HUES64 (cell line): ENCODE measurements around the gene CARD6.
"Not testable (repeated sequence)": the region's sequence is repeated elsewhere in the genome, so short reads cannot be mapped to it uniquely, and the experiment has no call there.

ENCODE experiments used
- H3K27ac ChIP-seq: 2 replicates; pipeline ENCODE4 v1.7.0; 2013; ENCODE audit warnings: low read depth, low read length, inconsistent platforms
- H3K27me3 ChIP-seq: 2 replicates; pipeline ENCODE4 v1.6.1; 2013; ENCODE audit warnings: mild to moderate bottlenecking, low read length; ENCODE audit not compliant: insufficient read depth
- H3K36me3 ChIP-seq: 2 replicates; pipeline ENCODE4 v1.6.1; 2013; ENCODE audit warnings: mild to moderate bottlenecking, low read length; ENCODE audit not compliant: insufficient read depth
- H3K4me1 ChIP-seq: 2 replicates; pipeline ENCODE4 v1.6.1; 2013; ENCODE audit warnings: mild to moderate bottlenecking, low read length, moderate library complexity; ENCODE audit not compliant: insufficient read depth
- H3K4me3 ChIP-seq: 2 replicates; pipeline ENCODE4 v1.5.1; 2013; ENCODE audit warnings: mild to moderate bottlenecking, low read length, moderate library complexity
- H3K9ac ChIP-seq: 2 replicates; pipeline ENCODE4 v1.6.1; 2013; ENCODE audit warnings: mild to moderate bottlenecking, low read depth, low read length
- H3K9me3 ChIP-seq: 2 replicates; pipeline ENCODE4 v1.6.1; 2013; ENCODE audit warnings: low read depth, low read length; ENCODE audit not compliant: insufficient read depth
- WGBS: fragments of 150-250, 120-280 bp; methylation state at CpG from one replicate; pipeline ENCODE4 v1.1.7; 2013; ENCODE audit warnings: missing lambda C conversion rate; 5-methylcytosine and 5-hydroxymethylcytosine counted together

CARD6 gene

GRCh38 chr5:40877371-40877988 lies 36.3 kb downstream of the CARD6 start:
- H3K9ac ChIP-seq: no peak overlapping the region
- H3K9me3 ChIP-seq: peaks cover 16% of the 10 kb centered on the region; the same call in 1 of the 2 replicates
- no peaks in the 10 kb centered on the region for H3K27me3 ChIP-seq
- H3K27ac ChIP-seq: no peak overlapping the region
- 95% methylated on average over 6 of the region's 6 CpGs for WGBS
- H3K4me1 ChIP-seq: no peaks in the 10 kb centered on the region
- no peaks in the 10 kb centered on the region for H3K36me3 ChIP-seq
- H3K4me3 ChIP-seq: no peak overlapping the region

GRCh38 chr5:40879163-40879942 lies 38.2 kb downstream of the CARD6 start:
- Histone ChIP-seq H3K36me3 (no peaks in the 10 kb centered on the region), H3K4me1 (no peaks in the 10 kb centered on the region), H3K9me3 (peaks cover 19% of the 10 kb centered on the region; the same call in 1 of the 2 replicates), H3K27me3 (no peaks in the 10 kb centered on the region), H3K9ac (no peak overlapping the region), H3K4me3 (no peak overlapping the region), H3K27ac (no peak overlapping the region)
- WGBS: 61% methylated on average over 5 of the region's 10 CpGs

- H3K27ac ChIP-seq: no peak overlapping the region
- 92% methylated on average over 4 of the region's 4 CpGs for WGBS
These were observed 41.1 kb downstream of the CARD6 start for GRCh38 chr5:40882291-40882690.

GRCh38 chr5:40883051-40883450 lies 41.9 kb downstream of the CARD6 start:
- not testable (repeated sequence) for H3K27ac ChIP-seq, H3K9ac ChIP-seq, H3K36me3 ChIP-seq, H3K27me3 ChIP-seq, H3K4me3 ChIP-seq, H3K4me1 ChIP-seq
- 85% methylated on average over 1 of the region's 1 CpG for WGBS
- peaks cover 10% of the 10 kb centered on the region; the same call in 1 of the 2 replicates for H3K9me3 ChIP-seq

More at GRCh38 chr5:40882291-40882690, 41.1 kb downstream of the CARD6 start:
- H3K9ac ChIP-seq: no peak overlapping the region
- H3K9me3 ChIP-seq: peaks cover 15% of the 10 kb centered on the region; the same call in 1 of the 2 replicates
- H3K27me3 ChIP-seq: no peaks in the 10 kb centered on the region
- H3K36me3 ChIP-seq: no peaks in the 10 kb centered on the region
- no peaks in the 10 kb centered on the region for H3K4me1 ChIP-seq
- no peak overlapping the region for H3K4me3 ChIP-seq

- not testable (repeated sequence) for H3K36me3 ChIP-seq, H3K4me1 ChIP-seq, H3K27ac ChIP-seq, H3K27me3 ChIP-seq, H3K9me3 ChIP-seq
- Histone ChIP-seq H3K4me3 (peak overlapping the region; percentile 32), H3K9ac (peak overlapping the region; percentile 41)
- WGBS: 53% methylated on average over 10 of the region's 10 CpGs
These were observed 54.6 kb downstream of the CARD6 start for GRCh38 chr5:40895440-40896425.

- H3K27ac ChIP-seq: no peak overlapping the region
- no peaks in the 10 kb centered on the region for H3K9me3 ChIP-seq
- no peak overlapping the region for H3K9ac ChIP-seq
- no peaks in the 10 kb centered on the region for H3K36me3 ChIP-seq
- H3K27me3 ChIP-seq: no peaks in the 10 kb centered on the region
- no peak overlapping the region for H3K4me3 ChIP-seq
- H3K4me1 ChIP-seq: peaks cover 9% of the 10 kb centered on the region; the same call in 1 of the 2 replicates
- WGBS: 76% methylated on average over 7 of the region's 7 CpGs
These were observed 63.2 kb downstream of the CARD6 start for GRCh38 chr5:40904205-40904993.

GRCh38 chr5:40904994-40905306 lies 63.8 kb downstream of the CARD6 start:
- no peak overlapping the region for H3K27ac ChIP-seq
- WGBS: 59% methylated on average over 2 of the region's 2 CpGs
- no peaks in the 10 kb centered on the region for H3K27me3 ChIP-seq

GRCh38 chr5:40906351-40906751 lies 65.2 kb downstream of the CARD6 start:
- no peaks in the 10 kb centered on the region for H3K27me3 ChIP-seq
- 95% methylated on average over 1 of the region's 1 CpG for WGBS
- H3K9me3 ChIP-seq: no peaks in the 10 kb centered on the region
- H3K36me3 ChIP-seq: no peaks in the 10 kb centered on the region
- no peak overlapping the region for H3K9ac ChIP-seq
- H3K4me1 ChIP-seq: peaks cover 10% of the 10 kb centered on the region; the same call in 1 of the 2 replicates
- H3K27ac ChIP-seq: no peak overlapping the region
- no peak overlapping the region for H3K4me3 ChIP-seq

More at GRCh38 chr5:40904994-40905306, 63.8 kb downstream of the CARD6 start:
- peaks cover 10% of the 10 kb centered on the region; the same call in 1 of the 2 replicates for H3K4me1 ChIP-seq
- no peaks in the 10 kb centered on the region for H3K36me3 ChIP-seq
- no peak overlapping the region for H3K4me3 ChIP-seq
- no peak overlapping the region for H3K9ac ChIP-seq
- no peaks in the 10 kb centered on the region for H3K9me3 ChIP-seq

- Histone ChIP-seq H3K9me3 (no peaks in the 10 kb centered on the region), H3K36me3 (no peaks in the 10 kb centered on the region), H3K4me3 (no peak within 1 kb of the TSS), H3K27me3 (no peaks in the 10 kb centered on the region), H3K9ac (no peak within 1 kb of the TSS), H3K4me1 (peaks cover 8% of the 10 kb centered on the region; the same call in 1 of the 2 replicates), H3K27ac (no peak within 1 kb of the TSS)
- WGBS: 34% methylated on average over 2 of the region's 3 CpGs
These were observed 68.1 kb downstream of the CARD6 start, which contains the start of gene C7 for GRCh38 chr5:40909264-40909663. Gene C7 (plus strand): TSS chr5:40909497. CDS start chr5:40909611, 114 bp downstream.

- Histone ChIP-seq H3K4me1 (0 out of 2 replicates have a peak, but pooled peaks cover 8% of the 10 kb centered on the region), H3K4me3 (no peak overlapping the region)
These were observed 68.6 kb downstream of the CARD6 start for GRCh38 chr5:40909723-40910122.

More at GRCh38 chr5:40909723-40910122, 68.6 kb downstream of the CARD6 start:
- Histone ChIP-seq H3K9me3 (no peaks in the 10 kb centered on the region), H3K27ac (no peak overlapping the region), H3K36me3 (no peaks in the 10 kb centered on the region), H3K9ac (no peak overlapping the region), H3K27me3 (no peaks in the 10 kb centered on the region)
- WGBS: 92% methylated on average over 1 of the region's 2 CpGs
